Medulla oblongata (tissue), 1 donor: ENCODE results near the gene GOLGA8B.
"Not testable (repeated sequence)": the region's sequence is repeated elsewhere in the genome, so short reads cannot be mapped to it uniquely, and the experiment has no call there.

Experiments
- DNase-seq: peaks from one replicate; pipeline ENCODE4 v3.0.0-alpha.2; 2015; ENCODE audit errors: extremely low spot score

GOLGA8B gene, protein sequence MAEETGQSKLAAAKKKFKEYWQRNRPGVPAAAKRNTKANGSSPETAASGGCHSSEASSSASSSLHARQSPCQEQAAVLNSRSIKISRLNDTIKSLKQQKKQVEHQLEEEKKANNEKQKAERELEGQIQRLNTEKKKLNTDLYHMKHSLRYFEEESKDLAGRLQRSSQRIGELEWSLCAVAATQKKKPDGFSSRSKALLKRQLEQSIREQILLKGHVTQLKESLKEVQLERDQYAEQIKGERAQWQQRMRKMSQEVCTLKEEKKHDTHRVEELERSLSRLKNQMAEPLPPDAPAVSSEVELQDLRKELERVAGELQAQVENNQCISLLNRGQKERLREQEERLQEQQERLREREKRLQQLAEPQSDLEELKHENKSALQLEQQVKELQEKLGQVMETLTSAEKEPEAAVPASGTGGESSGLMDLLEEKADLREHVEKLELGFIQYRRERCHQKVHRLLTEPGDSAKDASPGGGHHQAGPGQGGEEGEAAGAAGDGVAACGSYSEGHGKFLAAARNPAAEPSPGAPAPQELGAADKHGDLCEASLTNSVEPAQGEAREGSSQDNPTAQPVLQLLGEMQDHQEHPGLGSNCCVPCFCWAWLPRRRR

GRCh38 chr15:34583399-34584329 lies at the start of gene GOLGA8B:
Gene GOLGA8B (minus strand): TSS chr15:34583651. CDS start chr15:34535912, 47,739 bp downstream.
- peak; percentile 31 for DNase-seq

GRCh38 chr15:34633165-34633564 lies 49.7 kb upstream of the GOLGA8B start:
- not testable (repeated sequence) for DNase-seq

DNA sequence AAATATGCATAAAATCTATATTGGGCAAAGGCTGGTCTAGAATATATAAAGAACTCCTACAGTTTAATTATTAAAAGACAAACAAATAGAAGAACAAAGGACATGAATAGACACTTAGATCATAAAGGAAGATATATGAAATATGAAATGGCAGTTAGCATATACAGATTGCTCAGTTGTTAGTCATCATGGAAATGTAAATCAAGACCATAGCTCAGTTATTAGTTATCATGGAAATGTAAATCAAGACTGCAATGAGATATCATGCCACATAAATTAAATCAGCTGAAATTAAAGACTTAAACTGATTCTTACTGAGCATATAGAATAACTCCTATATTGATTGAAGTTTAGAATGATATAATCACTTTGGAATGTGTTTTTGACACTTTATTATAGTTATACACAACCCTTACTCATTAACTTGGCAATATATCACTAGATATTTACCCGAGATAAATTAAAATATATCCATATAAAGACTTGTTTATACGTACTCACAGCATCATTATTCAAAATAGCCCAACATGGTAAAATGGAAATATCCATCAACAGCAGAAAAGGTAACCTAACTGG lies 45.2 kb upstream of the GOLGA8B start:
- DNase-seq = no peak

DNA sequence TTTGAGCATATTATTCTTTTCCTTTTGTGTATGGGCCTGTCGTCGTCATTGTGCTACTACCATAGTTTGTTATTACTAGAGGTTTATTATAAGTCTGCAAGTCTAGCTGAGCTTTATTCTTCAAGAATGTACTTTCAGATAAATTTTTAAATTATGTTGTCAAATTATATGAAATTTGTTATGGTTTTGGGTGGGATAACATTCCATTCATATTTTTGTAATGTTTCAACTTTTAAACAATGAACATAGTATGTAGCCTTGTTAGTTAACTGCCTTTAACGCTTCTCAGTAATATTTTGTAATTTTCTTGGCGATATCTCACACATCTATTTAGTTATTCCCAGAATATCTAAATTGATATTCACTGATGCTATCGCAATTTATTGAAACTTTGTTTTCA lies 41.6 kb upstream of the GOLGA8B start:
- no peak for DNase-seq

GRCh38 chr15:34621675-34622074 lies 38.2 kb upstream of the GOLGA8B start:
- DNase-seq = peak; percentile 51

DNA sequence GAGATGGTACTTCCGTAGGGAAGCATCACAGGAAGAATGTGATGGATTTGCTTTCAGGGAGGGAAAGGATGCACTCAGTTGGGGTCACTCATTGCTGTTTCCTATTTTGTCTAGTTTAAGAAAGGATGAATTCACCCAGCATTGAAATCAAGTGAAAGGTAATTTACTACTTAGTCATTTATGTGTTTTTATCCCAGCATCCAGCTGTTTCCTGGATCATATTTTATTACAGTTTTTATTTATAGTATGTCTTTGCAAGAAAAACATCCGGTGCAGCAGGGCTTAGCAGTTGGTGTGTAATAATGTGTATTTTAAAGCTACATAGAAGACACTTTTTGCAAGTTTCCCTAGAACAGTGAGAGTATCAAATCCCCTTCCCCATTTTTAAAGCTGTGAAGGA lies 37.4 kb upstream of the GOLGA8B start:
- no peak for DNase-seq

DNA sequence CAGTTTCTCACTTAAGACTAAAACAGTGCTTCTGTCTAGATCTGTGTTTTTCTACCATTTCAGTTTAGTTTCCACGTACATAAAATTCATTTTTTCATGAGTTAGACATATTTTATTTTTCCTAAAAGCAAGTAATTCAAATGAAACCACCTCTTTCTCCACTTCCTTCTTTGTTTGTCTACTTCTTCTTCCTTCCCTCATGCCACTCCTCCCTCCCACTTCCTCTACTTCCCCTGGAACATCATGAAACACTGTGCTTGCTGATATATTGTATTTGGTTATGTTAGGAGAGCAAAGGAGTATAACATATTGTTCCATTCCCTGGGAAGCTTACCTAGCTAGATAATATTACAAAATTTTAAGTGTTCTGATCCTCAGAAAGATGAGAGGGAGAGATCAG lies 36.7 kb upstream of the GOLGA8B start:
- no peak for DNase-seq

GRCh38 chr15:34619151-34619550 lies 35.7 kb upstream of the GOLGA8B start:
- DNase-seq = no peak

GRCh38 chr15:34618073-34618472 lies 34.6 kb upstream of the GOLGA8B start:
- no peak for DNase-seq

- peak; percentile 5 for DNase-seq
Observed at GRCh38 chr15:34616613-34617012, 33.2 kb upstream of the GOLGA8B start.

GRCh38 chr15:34613997-34614396 lies 30.5 kb upstream of the GOLGA8B start:
- DNase-seq = no peak

DNA sequence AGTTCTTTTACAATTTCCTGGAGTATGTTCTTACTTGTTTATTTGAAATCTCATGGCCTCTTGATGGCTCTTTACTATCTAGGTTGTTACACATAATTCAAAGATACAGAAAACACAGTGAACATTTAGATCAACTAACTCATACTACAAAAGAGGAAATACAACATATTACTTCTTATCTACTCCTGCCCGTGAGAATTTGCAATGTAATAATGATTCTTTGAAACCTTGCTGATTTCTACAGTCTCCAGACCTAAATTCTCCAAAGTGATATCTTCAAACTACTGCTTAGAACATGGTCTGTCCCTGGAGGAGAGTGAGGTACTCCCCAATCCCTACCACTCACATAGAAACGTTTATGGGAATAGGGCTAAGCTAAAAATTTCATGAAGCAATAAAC lies 29.9 kb upstream of the GOLGA8B start:
- no peak for DNase-seq

DNA sequence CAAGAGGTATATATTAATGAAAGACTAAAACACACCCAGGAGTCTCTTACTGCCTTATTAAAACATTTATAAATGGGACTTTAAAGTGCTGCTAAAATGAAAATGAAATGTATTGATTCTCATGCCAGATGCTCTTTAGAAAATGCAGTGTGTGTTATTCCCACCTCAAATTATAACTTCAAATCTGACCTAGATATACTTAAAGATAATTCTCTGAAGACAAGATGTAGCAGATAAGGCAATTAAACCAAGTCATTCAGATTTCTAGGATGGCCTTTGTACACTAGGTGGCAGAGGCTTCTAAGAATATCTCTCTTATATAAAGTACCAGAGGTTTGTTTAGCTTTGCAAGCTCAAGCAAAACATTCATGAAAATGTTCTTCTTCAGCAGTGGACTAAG lies 26.9 kb upstream of the GOLGA8B start:
- DNase-seq = no peak

GRCh38 chr15:34609102-34610057 lies 25.9 kb upstream of the GOLGA8B start:
- DNase-seq = no peak

GRCh38 chr15:34608517-34608916 lies 25.1 kb upstream of the GOLGA8B start:
- DNase-seq = no peak

DNA sequence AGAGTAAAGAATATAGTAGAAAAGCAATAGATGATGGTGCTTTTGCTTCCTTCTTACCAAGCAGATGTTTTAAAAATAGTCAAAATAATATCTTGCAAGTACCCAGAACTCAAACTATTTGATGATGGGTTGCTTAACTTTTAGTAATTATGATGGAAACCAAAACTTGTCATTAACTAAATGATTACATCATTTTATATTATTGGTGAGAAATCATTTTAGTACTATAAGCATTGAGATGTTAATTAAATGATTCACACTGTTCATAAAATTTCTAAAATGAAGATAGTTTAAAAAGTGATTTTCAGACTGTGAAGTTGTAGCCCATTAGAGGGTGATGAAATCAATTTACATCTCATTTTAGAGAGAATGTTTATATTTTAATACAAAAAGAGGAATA lies 24.4 kb upstream of the GOLGA8B start:
- no peak for DNase-seq

GRCh38 chr15:34606545-34606944 lies 23.1 kb upstream of the GOLGA8B start:
- no peak for DNase-seq

- no peak for DNase-seq
Observed at GRCh38 chr15:34606131-34606530, 22.7 kb upstream of the GOLGA8B start.

- DNase-seq = no peak
Observed at GRCh38 chr15:34603095-34603494, 19.6 kb upstream of the GOLGA8B start.

- no peak for DNase-seq
Observed at GRCh38 chr15:34600923-34601322, 17.5 kb upstream of the GOLGA8B start.
